Measurements from ENCODE around the gene NCBP2L. TPM values are rescaled to one million over a fixed set of nuclear protein-coding genes. Genes with fewer than 3 reads are reported as not detected.

The NCBP2L gene
- total RNA-seq, 1 experiment from 2014 or later, result not detected

GRCh38 chrX:107818900-107819521, 41.5 kb downstream of the NCBP2L start:
- H3K9me3 ChIP-seq (ENCODE audit: low read length), result peaks cover 10% of the 10 kb centered on the region; the same call in 1 of the 2 replicates
- ATAC-seq (no peak), DNase-seq (no peak)
- no peak overlapping the region for H3K4me2 ChIP-seq (ENCODE audit: low read length)
- H3K4me3 ChIP-seq (ENCODE audit: low read length), result no peak overlapping the region
- H3K9me2 ChIP-seq (replicated peaks; ENCODE audit: low read length), result no peaks in the 10 kb centered on the region
- no TSS peak for BruUV-seq (replicated peaks)
- ChIA-PET POLR2A (ENCODE audit: unreplicated experiment) (no interaction called here), CTCF (no interaction called here)
- no peaks in the 10 kb centered on the region for H3K79me2 ChIP-seq (ENCODE audit: low read length)
- no peaks in the 10 kb centered on the region for H3F3A ChIP-seq (ENCODE audit: low read length, unreplicated experiment)
- no peaks in the 10 kb centered on the region for H4K20me1 ChIP-seq (ENCODE audit: low read length)
- no peaks in the 10 kb centered on the region for H3K27me3 ChIP-seq (ENCODE audit: low read length)
- no peak overlapping the region for H3K9ac ChIP-seq (ENCODE audit: low read length)
- TF ChIP-seq EZH2 (IDR thresholded peaks at IDR 0.05; ENCODE audit: low read length, unreplicated experiment) (no peak), CTCF (conservative IDR thresholded peaks at IDR 0.05; ENCODE audit: low read depth, low read length) (no peak)
- H2AFZ ChIP-seq (ENCODE audit: low read length), result no peak overlapping the region
- intact Hi-C loops (cut with micrococcal nuclease), result no loop called here
- H3K36me3 ChIP-seq (ENCODE audit: low read depth, low read length), result no peaks in the 10 kb centered on the region; the same call in 1 of the 2 replicates
- H3K27ac ChIP-seq (ENCODE audit: low read length), result no peak overlapping the region
- H3K4me1 ChIP-seq (ENCODE audit: insufficient read depth, low read length), result peaks cover 9% of the 10 kb centered on the region; the same call in 1 of the 2 replicates

- H3F3A ChIP-seq (ENCODE audit: low read length, unreplicated experiment), result no peaks in the 10 kb centered on the region
- H3K4me2 ChIP-seq (ENCODE audit: low read length), result no peak overlapping the region
- TF ChIP-seq EZH2phosphoT487 (IDR thresholded peaks at IDR 0.05; ENCODE audit: borderline replicate concordance, low read length), result no peak
- TF ChIP-seq CTCF (conservative IDR thresholded peaks at IDR 0.05; ENCODE audit: low read depth, low read length), result no peak
- no peak for TF ChIP-seq EZH2 (IDR thresholded peaks at IDR 0.05; ENCODE audit: low read length, unreplicated experiment)
- peaks cover 10% of the 10 kb centered on the region; the same call in 1 of the 2 replicates for H3K9me3 ChIP-seq (ENCODE audit: low read length)
- H3K4me1 ChIP-seq (ENCODE audit: insufficient read depth, low read length), result peaks cover 14% of the 10 kb centered on the region
- CTCF ChIA-PET, result no interaction called here
- intact Hi-C loops (cut with micrococcal nuclease), result no loop called here
- no peaks in the 10 kb centered on the region for H3K27me3 ChIP-seq (ENCODE audit: low read length)
- H2AFZ ChIP-seq (ENCODE audit: low read length), result no peak overlapping the region
- H3K4me3 ChIP-seq (ENCODE audit: low read length), result no peak overlapping the region
- H3K36me3 ChIP-seq (ENCODE audit: low read depth, low read length), result no peaks in the 10 kb centered on the region; the same call in 1 of the 2 replicates
- H3K9me2 ChIP-seq (replicated peaks; ENCODE audit: low read length), result no peaks in the 10 kb centered on the region
- DNase-seq, result peak; percentile 11
- peaks cover 16% of the 10 kb centered on the region for H3K79me2 ChIP-seq (ENCODE audit: low read length)
- POLR2A ChIA-PET (ENCODE audit: unreplicated experiment), result no interaction called here
- H3K27ac ChIP-seq (ENCODE audit: low read length), result no peak overlapping the region
- ATAC-seq, result no peak
- no TSS peak for BruUV-seq (replicated peaks)
- no peaks in the 10 kb centered on the region for H4K20me1 ChIP-seq (ENCODE audit: low read length)
- H3K9ac ChIP-seq (ENCODE audit: low read length), result no peak overlapping the region
Observed at GRCh38 chrX:107823042-107823441, 45.5 kb downstream of the NCBP2L start.

GRCh38 chrX:107823456-107823855, 45.9 kb downstream of the NCBP2L start:
- ChIA-PET CTCF (no interaction called here), POLR2A (ENCODE audit: unreplicated experiment) (no interaction called here)
- H4K20me1 ChIP-seq (ENCODE audit: low read length), result no peaks in the 10 kb centered on the region
- ATAC-seq (no peak), DNase-seq (peak; percentile 6)
- no peak overlapping the region for H3K9ac ChIP-seq (ENCODE audit: low read length)
- no peaks in the 10 kb centered on the region for H3K27me3 ChIP-seq (ENCODE audit: low read length)
- H3K27ac ChIP-seq (ENCODE audit: low read length), result no peak overlapping the region
- peak overlapping the region; percentile 34; the same call in 1 of the 2 replicates for H3K4me2 ChIP-seq (ENCODE audit: low read length)
- intact Hi-C loops (cut with micrococcal nuclease), result no loop called here
- BruUV-seq (replicated peaks), result no TSS peak
- peaks cover 20% of the 10 kb centered on the region for H3K79me2 ChIP-seq (ENCODE audit: low read length)
- H3K9me2 ChIP-seq (replicated peaks; ENCODE audit: low read length), result no peaks in the 10 kb centered on the region
- peaks cover 10% of the 10 kb centered on the region; the same call in 1 of the 2 replicates for H3K9me3 ChIP-seq (ENCODE audit: low read length)
- H2AFZ ChIP-seq (ENCODE audit: low read length), result no peak overlapping the region
- no peaks in the 10 kb centered on the region for H3K36me3 ChIP-seq (ENCODE audit: low read depth, low read length)
- H3K4me1 ChIP-seq (ENCODE audit: insufficient read depth, low read length), result peaks cover 14% of the 10 kb centered on the region
- no peaks in the 10 kb centered on the region for H3F3A ChIP-seq (ENCODE audit: low read length, unreplicated experiment)
- TF ChIP-seq EZH2phosphoT487 (IDR thresholded peaks at IDR 0.05; ENCODE audit: borderline replicate concordance, low read length) (no peak), EZH2 (IDR thresholded peaks at IDR 0.05; ENCODE audit: low read length, unreplicated experiment) (no peak), CTCF (conservative IDR thresholded peaks at IDR 0.05; ENCODE audit: low read depth, low read length) (no peak)
- no peak overlapping the region for H3K4me3 ChIP-seq (ENCODE audit: low read length)

Data from PC-3 (cell line).